Measurements from ENCODE around the gene CEPT1.

Gene CEPT1

DNA sequence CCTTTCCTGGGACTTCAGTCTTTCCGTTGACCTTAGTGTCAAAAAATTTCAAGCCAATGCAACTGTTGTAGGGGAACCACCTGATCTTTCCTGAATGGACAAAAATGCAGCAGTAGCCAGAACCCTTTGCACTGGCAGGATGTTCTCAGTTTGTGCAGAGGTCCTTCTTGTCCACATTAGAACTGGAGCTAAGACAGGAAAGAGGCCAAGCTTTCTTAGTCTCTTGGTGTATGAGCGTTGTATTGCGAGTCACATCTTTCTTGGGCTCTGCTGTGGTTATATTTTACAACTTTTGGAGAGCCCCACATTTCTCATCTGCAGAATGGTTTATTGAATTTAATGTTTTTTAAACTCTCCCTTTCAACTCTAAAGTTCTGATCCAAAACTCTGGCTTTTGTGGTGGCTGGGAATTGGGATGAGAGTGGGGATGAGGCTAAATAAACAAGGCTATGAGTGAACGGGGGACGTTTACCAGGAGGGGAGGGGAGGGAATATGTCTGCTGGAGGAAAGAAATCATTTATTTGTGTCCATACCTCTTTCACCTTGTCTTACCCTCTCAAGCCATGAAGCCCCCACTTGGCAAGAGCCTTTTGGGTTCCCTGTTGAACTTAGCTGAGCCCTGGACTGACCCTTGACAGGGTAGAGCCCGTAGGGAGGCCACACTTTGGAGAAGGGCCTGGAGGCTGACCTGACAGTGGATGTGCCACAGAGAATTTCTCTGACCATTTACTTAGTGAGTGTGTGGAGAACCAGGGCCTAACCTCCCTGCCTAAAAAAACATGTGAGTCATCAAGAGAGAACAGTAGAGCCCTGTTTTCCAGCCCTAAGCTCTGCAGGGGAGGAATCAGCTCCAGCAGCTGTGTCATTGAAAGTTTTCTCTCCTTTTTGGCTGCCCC is 88.1 kb downstream of the CEPT1 start:
- DNase-seq (ENCODE audit: low read depth) = no peak

DNA sequence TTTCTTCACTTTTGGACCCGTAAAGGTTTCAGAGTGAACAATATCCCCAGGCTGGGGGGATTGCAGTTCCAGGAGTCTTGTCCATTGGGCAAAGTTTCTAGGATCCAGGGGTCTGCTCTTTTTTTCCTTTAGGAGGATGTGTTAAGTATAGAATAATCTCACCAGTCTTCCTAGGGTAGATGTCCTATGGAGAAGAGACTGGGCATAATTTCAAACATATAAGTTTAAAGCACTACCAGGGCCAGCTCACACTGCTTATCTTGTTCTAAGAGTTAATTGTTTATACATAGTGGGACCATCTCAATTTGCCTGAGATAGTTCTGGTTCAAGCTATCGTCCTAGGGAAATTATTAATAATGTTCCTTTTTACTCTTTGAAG is 88.7 kb downstream of the CEPT1 start:
- DNase-seq (ENCODE audit: low read depth) = no peak

DNA sequence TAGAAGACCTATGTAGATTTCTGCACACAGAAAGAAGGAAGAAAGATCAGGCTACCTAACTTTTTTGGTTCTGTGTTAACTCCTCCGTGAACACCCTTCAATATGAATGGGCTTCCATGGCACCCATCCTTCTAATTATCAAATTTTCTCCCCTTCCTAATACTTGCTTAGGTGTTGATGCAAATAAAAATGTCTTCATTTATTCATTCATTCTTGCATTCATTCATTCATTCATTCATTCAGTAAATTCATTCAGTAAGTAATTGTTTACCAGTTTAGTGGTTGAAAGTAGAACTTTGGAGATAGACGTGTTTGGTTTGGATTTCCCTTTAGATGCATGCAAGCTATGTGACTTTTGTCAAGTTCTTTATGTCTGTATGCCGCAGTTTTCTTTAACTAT is 92.1 kb downstream of the CEPT1 start:
- DNase-seq (ENCODE audit: low read depth) = no peak

DNA sequence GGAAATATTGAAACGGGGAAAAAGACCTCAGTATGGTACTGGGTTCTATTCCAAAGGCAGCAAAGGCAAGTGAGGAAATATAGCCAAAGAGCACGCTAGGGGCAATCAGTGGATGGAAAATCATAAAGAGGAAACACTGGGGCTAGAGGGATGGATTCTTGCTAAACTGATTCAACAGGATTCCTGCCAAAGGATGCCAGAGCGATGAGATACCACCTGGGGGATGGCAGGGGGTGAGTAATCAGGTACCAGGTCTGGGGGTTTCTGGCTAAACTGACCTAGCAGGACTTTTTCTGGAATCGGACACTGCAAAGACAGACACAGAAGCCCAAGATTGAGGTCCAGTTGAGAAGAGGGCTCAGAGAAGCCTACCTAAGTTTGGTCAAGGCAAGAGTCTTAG is 94.2 kb downstream of the CEPT1 start:
- no peak for DNase-seq (ENCODE audit: low read depth)
